Skin epidermis (tissue), 12 donors: ENCODE measurements around the gene ANKRD33B.
"Not testable (repeated sequence)": the region's sequence is repeated elsewhere in the genome, so short reads cannot be mapped to it uniquely, and the experiment has no call there.

Source experiments
- H3K27ac ChIP-seq, 21 experiments: fragments of 200-600 bp; sonication (generic) in 11 of 21; one replicate each; pipeline ENCODE4 v1.5.0; 2020; ENCODE audit warnings: mild to moderate bottlenecking in 3 of 21, inconsistent platforms in 2 of 21, moderate library complexity in 2 of 21
- H3K4me3 ChIP-seq, 7 experiments: fragments of 200-600 bp; sonication (generic) in 2 of 7; one replicate each; pipeline ENCODE4 v1.5.0; 2020; ENCODE audit warnings: inconsistent platforms in 2 of 7, mild to moderate bottlenecking in 2 of 7, moderate library complexity in 1 of 7

The ANKRD33B gene

DNA sequence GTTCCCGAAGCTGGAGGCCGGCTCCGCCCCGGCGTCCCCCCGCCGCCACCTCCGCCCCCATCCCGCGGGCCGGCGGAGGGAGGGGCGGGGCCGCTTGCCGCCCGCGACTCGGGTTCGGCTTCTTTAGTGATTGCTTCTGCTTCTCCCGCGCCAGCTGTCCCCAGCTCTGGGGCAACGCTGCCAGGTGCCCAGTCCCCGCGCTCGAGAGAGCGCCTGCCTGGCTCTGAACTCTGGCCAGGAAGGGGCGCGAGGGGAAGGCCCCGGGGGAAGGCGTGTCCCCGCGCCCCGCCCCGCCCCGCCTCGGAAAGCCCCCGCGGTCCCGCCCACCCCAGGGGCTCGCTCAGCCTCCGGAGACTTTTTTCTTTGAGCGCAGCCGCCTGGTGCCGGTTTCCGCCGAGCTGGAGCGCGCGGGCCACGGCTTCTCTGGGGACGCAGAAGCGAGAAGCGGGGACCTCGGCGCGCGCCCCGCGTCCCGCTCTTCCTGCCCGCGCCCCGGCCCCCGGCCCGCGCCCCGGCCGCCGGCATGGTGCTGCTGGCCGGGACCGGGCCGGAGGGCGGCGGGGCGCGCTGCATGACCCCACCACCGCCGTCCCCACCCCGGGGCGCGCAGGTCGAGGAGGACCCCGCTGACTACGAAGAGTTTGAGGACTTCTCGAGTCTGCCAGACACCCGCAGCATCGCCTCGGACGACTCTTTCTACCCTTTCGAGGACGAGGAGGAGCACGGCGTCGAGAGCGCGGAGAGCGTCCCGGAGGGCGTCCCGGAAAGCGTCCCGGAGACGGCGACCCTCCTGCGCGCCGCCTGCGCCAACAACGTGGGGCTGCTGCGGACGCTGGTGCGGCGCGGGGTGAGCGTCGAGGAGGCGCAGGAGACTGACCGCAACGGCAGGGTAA, at the start of gene ANKRD33B:
Gene ANKRD33B, plus strand, starts transcription at position 126 of the 893 bp plus-strand sequence. Its CDS starts 398 bp downstream, at position 524.
- Histone ChIP-seq H3K27ac (peak within 1 kb of the TSS in 18 of 21 experiments; percentile 23 to 88 (median 77)), H3K4me3 (peak within 1 kb of the TSS; percentile 44 to 69 (median 55))

- H3K27ac ChIP-seq, H3K4me3 ChIP-seq: not testable (repeated sequence)
Observed at GRCh38 chr5:10514572-10514971, 49.3 kb upstream of the ANKRD33B start.

DNA sequence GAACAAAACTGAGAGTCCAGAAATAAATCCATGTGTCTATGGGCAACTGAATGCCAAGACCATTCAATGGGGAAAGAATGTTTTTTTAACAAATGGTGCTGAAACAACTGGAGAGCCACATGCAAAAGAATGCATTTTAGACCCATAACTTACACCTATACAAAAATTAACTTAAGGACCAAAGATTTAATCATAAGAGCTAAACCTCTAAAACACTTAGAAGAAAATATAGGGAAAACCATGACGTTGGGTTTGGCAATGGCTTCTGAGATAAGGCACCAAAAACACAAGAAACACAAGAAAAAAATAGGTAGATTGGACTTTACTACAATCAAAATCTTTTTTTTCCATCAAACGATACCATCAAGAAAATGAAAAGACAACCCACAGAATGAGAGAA, 48.4 kb upstream of the ANKRD33B start:
- H3K4me3 ChIP-seq, result no peak overlapping the region

GRCh38 chr5:10518347-10518746, 45.5 kb upstream of the ANKRD33B start:
- H3K27ac ChIP-seq, result no peak overlapping the region
- no peak overlapping the region for H3K4me3 ChIP-seq

More for the DNA sequence above, 48.4 kb upstream of the ANKRD33B start:
- no peak overlapping the region for H3K27ac ChIP-seq

DNA sequence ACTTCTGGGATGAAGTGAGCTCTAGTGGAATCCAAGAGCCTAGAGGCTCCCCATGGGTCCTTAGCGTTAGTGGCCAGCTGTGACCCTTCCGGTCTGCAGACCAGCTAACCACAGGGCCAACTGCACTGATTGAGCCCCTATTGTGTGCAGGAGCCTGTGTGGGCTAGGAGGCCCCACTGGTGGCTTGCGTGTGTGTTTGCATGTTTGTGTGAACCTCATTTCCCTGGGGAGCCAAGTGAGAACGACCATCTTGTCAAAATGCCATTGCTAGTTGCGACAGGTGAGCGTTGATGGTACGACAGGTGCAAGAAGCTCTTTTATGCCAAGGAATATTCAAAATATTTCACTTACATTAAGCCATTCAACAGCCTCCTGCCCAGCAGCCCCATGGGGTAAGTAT, 44.1 kb upstream of the ANKRD33B start:
- Histone ChIP-seq H3K27ac (no peak overlapping the region), H3K4me3 (no peak overlapping the region)

- Histone ChIP-seq H3K27ac (no peak overlapping the region), H3K4me3 (no peak overlapping the region)
Observed at GRCh38 chr5:10520706-10521105, 43.2 kb upstream of the ANKRD33B start.

DNA sequence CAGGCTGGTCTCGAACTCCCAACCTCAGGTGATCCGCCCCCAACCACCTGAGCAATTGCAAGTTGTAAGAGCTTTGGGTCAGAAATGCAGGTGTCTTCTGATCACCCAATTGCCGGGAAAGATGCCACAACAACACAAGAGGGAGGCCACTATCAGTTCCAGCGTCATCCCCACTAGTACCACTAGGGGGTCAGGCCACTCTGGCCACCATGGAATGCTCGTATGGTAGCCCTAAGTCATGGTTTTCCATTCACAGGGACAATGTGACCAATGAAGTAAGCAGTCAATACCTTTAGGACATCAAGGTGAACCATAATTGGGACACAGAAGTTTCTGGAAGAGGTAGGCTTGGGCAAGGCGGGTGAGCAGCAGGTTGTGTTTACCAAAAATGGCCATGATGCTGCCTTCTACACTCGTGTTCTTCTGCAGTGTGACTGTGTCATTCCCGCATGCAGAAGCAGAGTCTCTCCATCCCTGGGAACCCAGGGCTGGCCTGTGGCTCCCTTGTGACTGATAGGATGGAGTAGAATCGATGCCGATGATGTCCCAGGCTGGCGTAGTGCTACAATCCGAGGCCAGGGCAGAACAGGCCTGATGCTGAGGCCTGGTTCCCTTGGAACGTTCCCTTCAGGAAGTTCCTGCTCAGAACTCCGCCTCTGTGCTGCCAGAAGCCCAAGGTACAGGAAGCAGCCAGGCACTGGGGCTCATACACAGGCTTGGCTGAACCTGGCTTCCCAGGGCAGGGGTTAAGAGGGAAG, 42.2 kb upstream of the ANKRD33B start:
- no peak overlapping the region for H3K27ac ChIP-seq
- H3K4me3 ChIP-seq, result no peak overlapping the region

GRCh38 chr5:10522224-10522611, 41.7 kb upstream of the ANKRD33B start:
- Histone ChIP-seq H3K4me3 (no peak overlapping the region), H3K27ac (no peak overlapping the region)

DNA sequence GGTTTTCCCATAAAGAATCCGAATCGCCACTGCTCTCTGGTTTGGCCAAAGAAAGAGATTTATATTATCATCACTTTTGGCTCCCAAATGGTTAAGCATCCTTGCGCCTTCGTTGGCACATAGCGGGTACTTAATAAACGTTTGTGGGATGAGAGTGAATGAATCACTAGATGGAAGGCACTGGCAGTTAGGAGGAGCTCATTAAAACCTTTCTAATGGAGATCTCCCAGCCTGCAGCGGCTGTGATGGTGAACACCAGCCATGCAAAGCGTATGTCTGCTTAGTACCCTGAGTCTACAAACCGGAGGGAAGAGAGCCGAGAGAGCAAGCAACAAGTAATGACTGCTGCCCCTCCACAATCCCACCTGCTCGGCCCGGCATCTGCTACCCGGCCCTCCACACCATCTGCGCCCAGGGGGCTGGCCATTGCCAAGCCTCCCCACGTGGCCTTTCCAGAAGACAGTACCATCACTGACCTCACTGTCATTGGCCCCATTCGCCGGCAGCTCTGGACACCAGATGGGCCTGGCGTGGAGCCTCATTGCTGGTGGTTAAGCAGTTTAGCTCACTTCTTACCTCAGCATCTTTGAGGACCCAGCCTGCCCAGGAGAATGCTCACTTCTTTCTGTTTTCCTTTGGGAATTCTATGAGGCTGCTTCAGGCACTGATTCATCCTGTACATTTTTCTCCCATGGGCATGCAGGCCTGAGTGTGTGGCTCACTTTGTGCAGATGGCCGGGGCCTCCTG, 39.3 kb upstream of the ANKRD33B start:
- Histone ChIP-seq H3K4me3 (no peak overlapping the region), H3K27ac (no peak overlapping the region)

DNA sequence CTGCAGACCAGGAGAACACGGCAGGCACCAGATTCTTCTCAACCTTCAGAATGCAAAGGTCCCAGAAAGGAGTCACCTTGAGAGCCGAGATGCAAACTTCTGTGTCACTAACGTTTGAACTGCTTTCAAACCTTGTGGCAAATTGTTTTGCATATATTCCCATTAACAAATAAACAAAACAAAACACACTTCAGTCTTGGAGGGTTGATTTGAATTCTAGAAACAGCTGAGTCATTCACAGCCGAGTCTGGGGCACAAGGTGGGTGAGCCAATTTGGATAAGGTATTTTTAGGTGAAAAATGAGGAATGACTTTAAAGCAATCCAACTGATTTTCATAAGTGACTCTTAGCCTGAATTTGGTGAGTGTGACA, 38.8 kb upstream of the ANKRD33B start:
- H3K27ac ChIP-seq, result no peak overlapping the region
- H3K4me3 ChIP-seq, result no peak overlapping the region

DNA sequence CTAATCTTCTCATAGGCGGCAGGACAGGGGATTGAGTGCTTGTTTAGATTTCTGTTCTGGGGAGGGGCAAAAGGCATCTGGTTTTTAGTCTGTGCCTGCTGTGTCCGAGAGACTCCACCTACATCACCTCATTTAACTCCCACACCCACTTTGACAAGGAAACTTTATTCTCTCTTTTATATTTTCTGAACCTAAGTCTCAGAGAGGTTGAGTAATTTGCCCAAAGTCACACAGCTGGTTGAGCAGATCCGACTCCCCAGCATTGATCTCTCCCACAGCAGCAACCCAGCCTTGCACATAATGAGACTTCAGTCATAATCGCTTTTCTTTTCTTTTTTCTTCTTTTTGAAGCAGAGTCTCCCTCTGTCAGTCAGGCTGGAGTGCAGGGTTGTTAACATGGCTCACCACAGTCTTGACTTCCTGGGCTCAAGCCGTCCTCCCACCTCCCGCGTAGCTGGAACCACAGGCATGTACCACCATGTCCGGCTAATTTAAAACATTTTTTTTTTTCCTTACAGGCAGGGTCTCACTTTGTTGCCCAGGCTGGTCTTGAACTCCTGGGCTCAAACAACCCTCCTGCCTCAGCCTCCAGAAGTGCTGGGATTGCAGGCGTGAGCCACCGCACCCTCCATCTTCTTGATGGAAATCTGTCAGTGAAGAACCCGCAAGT, 36.5 kb upstream of the ANKRD33B start:
- H3K27ac ChIP-seq, result peak overlapping the region in 7 of 21 experiments; percentile 18 to 71 (median 44)

DNA sequence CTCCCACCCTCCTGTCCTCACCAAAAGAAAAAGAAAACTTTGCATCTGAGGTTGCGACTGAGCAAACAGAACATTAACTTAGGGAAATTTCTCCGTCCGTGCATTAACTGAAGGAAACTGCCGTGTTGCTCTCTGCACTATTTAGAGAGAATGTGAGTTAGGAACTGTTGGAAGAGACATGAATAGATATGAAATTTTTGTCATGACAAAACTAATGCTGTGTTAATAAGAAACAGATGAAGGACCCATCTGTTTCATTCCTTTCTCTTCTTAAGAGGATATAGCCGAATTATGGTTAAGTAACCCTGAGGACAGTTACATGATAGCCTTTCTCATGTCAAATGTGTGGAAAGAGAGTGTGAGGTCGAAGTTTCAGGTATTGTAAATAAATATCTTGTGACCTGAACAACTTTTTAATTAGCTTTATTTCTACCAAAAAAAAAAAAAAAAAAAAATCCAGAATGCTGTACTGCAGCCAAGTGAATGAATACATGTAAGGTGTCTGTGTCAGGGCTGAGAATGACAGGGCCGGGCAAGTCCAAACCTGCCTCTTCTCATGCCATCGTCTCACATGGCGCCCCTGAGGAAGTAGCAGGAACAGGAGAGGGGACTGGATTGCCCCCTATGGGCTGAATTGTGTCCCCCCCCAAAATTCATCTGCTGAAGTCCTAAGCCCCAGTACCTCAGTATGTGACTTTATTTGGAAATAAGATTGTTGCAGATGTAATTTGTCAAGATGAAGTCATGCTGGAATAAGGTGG, 35.6 kb upstream of the ANKRD33B start:
- Histone ChIP-seq H3K27ac (peak overlapping the region in 7 of 21 experiments; percentile 18 to 71 (median 64)), H3K4me3 (no peak overlapping the region)

More for the DNA sequence above, 36.5 kb upstream of the ANKRD33B start:
- H3K4me3 ChIP-seq, result no peak overlapping the region

- Histone ChIP-seq H3K4me3 (no peak overlapping the region), H3K27ac (peak overlapping the region in 1 of 21 experiments; percentile 64)
Observed at GRCh38 chr5:10528827-10529226, 35.0 kb upstream of the ANKRD33B start.

DNA sequence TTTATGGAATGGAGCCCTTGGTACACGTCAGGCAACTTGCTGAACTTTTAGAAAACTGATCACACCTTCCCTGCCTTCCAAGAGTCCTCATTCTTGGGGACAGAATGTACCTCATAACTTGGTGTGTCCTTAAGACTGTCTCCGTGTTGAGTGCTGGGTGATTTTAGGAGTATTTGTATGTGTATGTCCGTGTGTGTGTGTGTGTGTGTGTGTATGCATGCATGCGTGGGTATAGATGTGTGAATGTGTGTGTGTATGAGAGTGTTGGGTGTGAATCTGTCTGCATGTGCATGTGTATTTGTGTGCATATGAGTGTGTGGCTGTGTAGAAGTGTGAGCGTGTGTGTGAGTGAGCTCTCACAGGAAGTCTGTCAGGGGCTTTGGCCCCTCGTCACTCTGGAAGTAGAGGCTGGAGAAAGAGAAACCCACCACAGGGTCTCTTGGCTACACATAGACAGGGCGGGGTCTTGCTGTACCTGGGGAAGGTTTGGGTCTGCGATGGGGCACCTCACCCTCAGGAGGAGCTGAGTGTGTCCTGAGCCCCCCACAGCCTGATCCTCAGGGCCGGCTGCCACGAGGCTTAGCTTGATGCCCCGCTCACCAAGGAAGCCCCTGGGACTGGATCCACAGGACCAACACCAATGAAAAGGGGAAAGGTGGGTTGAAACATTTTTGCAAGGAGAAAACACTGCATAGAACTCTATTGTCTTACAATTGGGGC, 33.1 kb upstream of the ANKRD33B start:
- Histone ChIP-seq H3K27ac (no peak overlapping the region), H3K4me3 (no peak overlapping the region)

DNA sequence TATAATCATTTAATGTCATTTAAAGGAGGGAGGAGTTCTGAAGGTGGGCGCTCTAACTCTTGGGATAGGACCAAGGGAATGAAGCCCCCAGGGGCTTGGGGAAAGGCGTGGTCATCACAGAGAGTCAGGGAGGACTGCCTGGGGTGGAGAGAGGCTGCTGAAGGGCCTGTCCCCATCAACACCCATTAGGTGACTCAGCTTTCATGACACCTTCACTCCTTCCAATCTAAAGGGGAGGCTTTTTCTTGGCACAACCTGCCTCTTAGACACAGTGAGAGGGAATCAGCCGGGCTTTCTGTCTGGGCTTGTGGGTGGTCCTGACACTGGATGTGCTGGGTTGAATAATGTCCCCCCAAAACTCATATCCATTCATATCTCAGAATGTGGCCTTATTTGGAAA, 31.4 kb upstream of the ANKRD33B start:
- no peak overlapping the region for H3K4me3 ChIP-seq

GRCh38 chr5:10533226-10533625, 30.6 kb upstream of the ANKRD33B start:
- no peak overlapping the region for H3K4me3 ChIP-seq
- H3K27ac ChIP-seq, result no peak overlapping the region

More for the DNA sequence above, 31.4 kb upstream of the ANKRD33B start:
- no peak overlapping the region for H3K27ac ChIP-seq

GRCh38 chr5:10534561-10535530, 29.0 kb upstream of the ANKRD33B start:
- no peak overlapping the region for H3K4me3 ChIP-seq

More at GRCh38 chr5:10534561-10535530, 29.0 kb upstream of the ANKRD33B start:
- peak overlapping the region in 3 of 21 experiments; percentile 4 to 44 (median 35) for H3K27ac ChIP-seq
